ENCODE results near the gene MOB3C.

DNA sequence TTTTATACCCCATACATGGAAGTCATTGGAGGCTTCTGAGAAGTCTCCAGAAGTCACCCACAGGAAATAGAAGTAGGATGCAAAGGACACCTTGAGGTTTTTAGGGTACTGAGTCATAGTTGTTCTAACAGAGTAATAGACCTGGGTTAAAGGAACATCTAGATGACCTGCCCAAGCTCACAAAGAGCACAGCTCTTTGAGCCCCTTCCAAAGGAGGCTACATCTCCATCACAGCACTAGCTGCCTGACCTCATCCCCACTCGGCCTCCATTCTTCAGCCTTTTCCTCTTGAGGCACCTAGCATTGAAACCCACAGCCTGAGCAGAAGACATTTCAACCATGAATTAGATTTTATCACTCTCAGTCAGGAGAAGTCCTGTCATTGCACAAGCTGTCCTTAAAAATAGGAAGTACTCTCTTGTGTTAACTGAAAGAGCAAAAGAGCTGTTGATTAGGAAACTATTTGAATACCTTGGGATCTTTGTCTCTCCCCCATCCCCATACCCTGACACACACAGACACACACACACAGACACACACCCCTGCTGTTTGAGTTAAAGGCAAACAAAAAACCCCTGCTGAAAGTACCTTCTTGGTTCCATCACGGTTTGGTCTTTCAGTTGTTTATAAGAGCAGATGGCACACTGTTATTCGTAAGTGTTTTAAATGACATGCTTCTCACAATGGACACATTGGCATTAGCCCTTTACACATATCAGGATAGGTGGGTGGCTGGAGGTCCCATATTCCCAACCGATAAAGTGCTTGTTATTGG, 34.7 kb downstream of the MOB3C start:
- TF ChIP-seq, protein P1, sequence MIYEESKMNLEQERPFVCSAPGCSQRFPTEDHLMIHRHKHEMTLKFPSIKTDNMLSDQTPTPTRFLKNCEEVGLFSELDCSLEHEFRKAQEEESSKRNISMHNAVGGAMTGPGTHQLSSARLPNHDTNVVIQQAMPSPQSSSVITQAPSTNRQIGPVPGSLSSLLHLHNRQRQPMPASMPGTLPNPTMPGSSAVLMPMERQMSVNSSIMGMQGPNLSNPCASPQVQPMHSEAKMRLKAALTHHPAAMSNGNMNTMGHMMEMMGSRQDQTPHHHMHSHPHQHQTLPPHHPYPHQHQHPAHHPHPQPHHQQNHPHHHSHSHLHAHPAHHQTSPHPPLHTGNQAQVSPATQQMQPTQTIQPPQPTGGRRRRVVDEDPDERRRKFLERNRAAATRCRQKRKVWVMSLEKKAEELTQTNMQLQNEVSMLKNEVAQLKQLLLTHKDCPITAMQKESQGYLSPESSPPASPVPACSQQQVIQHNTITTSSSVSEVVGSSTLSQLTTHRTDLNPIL (CRISPR knock-in tag; IDR thresholded peaks at IDR 0.05; ENCODE audit: low read depth) = no peak
- TF ChIP-seq ZNF70 (CRISPR knock-in tag; IDR thresholded peaks at IDR 0.05) (no peak), SNAI2 (CRISPR knock-in tag; IDR thresholded peaks at IDR 0.05) (no peak), CSRNP3 (CRISPR knock-in tag; IDR thresholded peaks at IDR 0.05) (no peak), ZFP3 (CRISPR knock-in tag; IDR thresholded peaks at IDR 0.05) (no peak), RARB (CRISPR knock-in tag; IDR thresholded peaks at IDR 0.05) (no peak), ZC3H10 (CRISPR knock-in tag; IDR thresholded peaks at IDR 0.05) (no peak), PPARA (CRISPR knock-in tag; IDR thresholded peaks at IDR 0.05; ENCODE audit: borderline replicate concordance) (no peak)
